Mesothelial cell of epicardium (in vitro differentiated cells): ENCODE results near the gene ATF3. TPM values are rescaled to one million over a fixed set of nuclear protein-coding genes. Genes with fewer than 3 reads are reported as not detected.

Experiments used
- DNase-seq, 2 experiments: peaks; one replicate each; pipeline ENCODE4 v3.0.0; 2021; ENCODE audit warnings: low spot score in 2 of 2; ENCODE audit not compliant: unreplicated experiment in 2 of 2
- H3K27ac Mint-ChIP-seq: 2 replicates; pipeline ENCODE4 v1.8.0; 2021; ENCODE audit warnings: mixed read lengths
- H3K27me3 Mint-ChIP-seq: 2 replicates; pipeline ENCODE4 v1.8.0; 2021; ENCODE audit warnings: low read depth, mixed read lengths
- H3K36me3 Mint-ChIP-seq: 2 replicates; pipeline ENCODE4 v1.8.0; 2021; ENCODE audit warnings: mixed read lengths
- H3K4me1 Mint-ChIP-seq: 2 replicates; pipeline ENCODE4 v1.8.0; 2021; ENCODE audit warnings: mixed read lengths
- H3K4me3 Mint-ChIP-seq: 2 replicates; pipeline ENCODE4 v1.8.0; 2021; ENCODE audit warnings: mild to moderate bottlenecking, moderate library complexity, mixed read lengths
- H3K9me3 Mint-ChIP-seq: 2 replicates; pipeline ENCODE4 v1.8.0; 2021; ENCODE audit warnings: mixed read lengths
- total RNA-seq: library from RNA; stranded (reverse); gene quantifications from 3 replicates; pipeline ENCODE4 v1.2.1, GENCODE V29; 2021
- TF ChIP-seq, protein P1 (sequence below): fragments of 200-600 bp; sonication (generic); IDR thresholded peaks from one replicate; pipeline ENCODE4 v1.5.0; 2021; ENCODE audit warnings: antibody characterized with exemption; ENCODE audit not compliant: unreplicated experiment

The ATF3 gene
- total RNA-seq, 1 donor from 2014 or later = 147 TPM

DNA sequence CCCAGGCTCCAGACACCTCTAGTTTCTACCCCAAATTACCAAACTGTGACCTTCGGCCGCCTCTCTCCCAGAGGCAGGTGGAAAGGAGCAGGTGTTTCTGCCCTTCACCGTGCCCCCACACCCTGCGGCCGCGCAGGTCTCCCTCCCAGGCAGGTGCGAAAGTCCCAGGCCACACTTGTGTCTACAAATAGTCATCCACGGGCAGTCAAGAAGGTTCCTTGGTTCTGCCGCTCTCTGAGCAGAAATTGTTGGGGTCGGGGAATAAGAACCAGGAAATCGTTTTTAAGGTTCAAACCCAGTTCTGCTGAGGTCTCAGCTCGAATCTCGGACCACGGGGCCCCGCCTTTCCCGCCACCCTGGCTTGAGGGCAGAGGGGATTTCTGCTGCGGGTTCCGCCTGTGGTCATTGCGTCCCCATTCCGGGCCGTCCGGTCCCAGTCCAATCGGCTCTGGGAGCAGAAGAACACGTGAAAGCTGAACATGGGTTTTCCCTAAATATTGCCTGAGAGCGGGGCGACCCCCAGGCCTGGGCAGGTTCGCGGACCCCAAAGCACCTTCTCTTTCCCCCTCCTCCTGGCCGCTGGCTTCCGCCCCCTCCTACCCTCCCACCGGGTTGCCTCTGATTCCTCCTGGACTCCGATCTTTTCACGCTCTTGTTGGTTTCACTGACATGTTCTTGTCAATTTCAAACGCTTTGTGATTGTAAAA is 1.2 kb upstream of the ATF3 start:
- H3K4me1 Mint-ChIP-seq = peaks cover 56% of the 10 kb centered on the region
- TF ChIP-seq, protein P1, sequence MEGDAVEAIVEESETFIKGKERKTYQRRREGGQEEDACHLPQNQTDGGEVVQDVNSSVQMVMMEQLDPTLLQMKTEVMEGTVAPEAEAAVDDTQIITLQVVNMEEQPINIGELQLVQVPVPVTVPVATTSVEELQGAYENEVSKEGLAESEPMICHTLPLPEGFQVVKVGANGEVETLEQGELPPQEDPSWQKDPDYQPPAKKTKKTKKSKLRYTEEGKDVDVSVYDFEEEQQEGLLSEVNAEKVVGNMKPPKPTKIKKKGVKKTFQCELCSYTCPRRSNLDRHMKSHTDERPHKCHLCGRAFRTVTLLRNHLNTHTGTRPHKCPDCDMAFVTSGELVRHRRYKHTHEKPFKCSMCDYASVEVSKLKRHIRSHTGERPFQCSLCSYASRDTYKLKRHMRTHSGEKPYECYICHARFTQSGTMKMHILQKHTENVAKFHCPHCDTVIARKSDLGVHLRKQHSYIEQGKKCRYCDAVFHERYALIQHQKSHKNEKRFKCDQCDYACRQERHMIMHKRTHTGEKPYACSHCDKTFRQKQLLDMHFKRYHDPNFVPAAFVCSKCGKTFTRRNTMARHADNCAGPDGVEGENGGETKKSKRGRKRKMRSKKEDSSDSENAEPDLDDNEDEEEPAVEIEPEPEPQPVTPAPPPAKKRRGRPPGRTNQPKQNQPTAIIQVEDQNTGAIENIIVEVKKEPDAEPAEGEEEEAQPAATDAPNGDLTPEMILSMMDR = no peak
- no peaks in the 10 kb centered on the region for H3K36me3 Mint-ChIP-seq
- no peaks in the 10 kb centered on the region for H3K9me3 Mint-ChIP-seq
- peak overlapping the region; percentile 93 for H3K27ac Mint-ChIP-seq
- H3K4me3 Mint-ChIP-seq = peak overlapping the region; percentile 85
- peak in 1 of 2 experiments; percentile 46 for DNase-seq
- H3K27me3 Mint-ChIP-seq = peaks cover 59% of the 10 kb centered on the region

DNA sequence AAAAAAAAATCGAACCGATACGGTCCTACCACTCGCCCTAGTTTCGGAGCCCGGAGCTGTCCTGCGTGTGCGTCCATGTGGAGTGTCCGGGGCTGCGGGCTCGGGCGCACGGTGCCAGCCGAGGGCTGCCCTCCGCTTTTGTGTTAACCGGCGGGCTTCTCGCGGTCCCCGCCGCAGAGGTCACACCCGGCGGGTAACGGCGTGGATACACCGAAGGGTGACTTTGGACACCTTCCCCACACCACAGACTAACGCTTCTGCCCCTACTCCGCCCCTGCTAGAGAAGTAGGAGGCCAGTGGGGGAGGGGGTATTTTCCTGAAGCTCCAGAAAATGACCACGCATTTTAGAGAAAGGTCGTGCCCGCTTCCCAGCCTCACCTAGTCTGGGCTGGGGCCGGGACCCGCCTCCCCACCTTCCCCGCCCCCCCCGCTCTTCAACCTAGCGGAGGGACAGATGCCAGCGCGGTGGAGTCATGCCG is 609 bp upstream of the ATF3 start:
- H3K4me3 Mint-ChIP-seq = peak overlapping the region; percentile 85
- no peaks in the 10 kb centered on the region for H3K9me3 Mint-ChIP-seq
- TF ChIP-seq, protein P1 = no peak
- DNase-seq = no peak
- peak overlapping the region; percentile 93 for H3K27ac Mint-ChIP-seq
- H3K4me1 Mint-ChIP-seq = peaks cover 62% of the 10 kb centered on the region
- H3K27me3 Mint-ChIP-seq = peaks cover 55% of the 10 kb centered on the region
- no peaks in the 10 kb centered on the region for H3K36me3 Mint-ChIP-seq

DNA sequence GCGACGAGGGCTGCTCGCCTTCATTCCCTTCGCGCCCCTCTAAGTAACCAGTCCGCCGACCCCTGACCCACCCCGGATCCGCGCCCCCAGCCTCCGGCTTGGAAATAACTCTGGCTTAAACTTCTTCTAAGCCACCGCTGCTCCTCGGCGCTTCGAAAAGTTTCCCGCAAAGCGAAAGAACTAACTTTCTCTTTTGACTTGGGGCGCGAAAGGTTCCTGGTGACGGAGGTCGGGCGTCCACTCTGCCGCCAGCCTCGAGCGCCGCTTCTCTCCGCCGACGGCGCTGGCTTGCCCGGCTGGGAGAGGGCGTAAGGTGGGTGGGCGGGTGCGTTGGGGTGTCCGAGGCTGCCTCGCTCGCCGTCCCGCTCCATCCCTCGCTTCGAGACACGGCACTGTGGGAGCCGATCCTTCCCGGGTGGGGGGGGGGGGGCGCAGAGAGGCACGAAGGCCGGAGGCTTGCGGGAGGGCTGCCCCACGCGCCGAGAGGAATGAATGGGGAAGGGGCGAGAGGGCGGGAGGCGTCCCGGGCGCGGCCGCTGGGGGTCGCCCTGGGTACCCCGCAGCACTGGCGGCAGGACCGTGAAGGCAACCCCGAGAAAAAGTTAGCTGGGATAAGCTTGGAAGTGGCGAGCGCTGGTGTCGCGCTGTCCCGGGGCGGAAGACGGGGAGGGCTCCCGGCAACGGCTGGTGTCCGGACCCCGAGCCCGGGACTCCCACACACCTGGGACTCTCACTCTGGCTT is 569 bp downstream of the ATF3 start:
- Mint-ChIP-seq H3K4me1 (peaks cover 74% of the 10 kb centered on the region), H3K9me3 (no peaks in the 10 kb centered on the region), H3K4me3 (peak overlapping the region; percentile 85), H3K27me3 (peaks cover 48% of the 10 kb centered on the region), H3K36me3 (no peaks in the 10 kb centered on the region), H3K27ac (peak overlapping the region; percentile 93)
- DNase-seq = peak in 1 of 2 experiments; percentile 77
- TF ChIP-seq, protein P1 = peak; percentile 65

DNA sequence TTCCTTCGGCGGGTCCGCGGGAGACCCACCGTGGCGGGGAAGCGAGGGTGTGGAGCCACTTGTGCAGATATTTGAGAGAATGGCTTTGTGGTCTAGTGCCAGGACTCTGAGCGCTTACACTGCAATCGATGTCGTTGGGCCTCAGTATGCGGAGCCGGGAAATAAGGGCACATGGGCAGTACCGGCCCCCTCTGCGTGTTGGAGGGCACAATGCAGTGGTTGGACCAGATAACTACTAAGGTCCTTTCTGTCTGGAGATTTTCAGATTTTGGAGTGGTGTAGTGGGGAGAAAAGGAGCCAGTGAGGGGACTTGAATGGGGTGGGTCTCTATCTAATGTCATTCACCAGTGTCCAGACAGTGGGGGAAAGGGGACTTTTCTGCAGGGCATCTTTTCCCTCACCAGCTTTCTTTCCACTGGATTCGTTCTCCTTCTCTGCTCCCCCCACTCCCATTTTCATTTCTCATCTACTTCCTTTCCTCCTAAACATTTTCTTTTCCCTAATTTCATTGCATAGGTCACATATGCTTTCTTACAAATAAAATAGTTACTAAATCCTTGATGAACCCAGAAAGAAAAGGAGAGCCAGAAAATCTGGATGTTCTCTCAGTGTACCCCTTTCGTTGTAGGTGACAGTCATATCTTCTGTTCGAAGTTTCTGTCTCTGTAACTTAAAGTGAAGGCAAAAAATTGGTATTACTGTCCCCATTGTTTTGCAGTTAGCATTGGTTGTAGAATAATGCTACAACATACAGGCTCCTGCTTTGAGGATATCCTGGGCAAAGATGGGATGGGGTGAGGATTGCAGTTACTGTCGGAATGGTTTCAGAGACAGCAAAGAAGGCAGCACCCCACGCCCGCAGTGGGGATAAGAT is 1.4 kb downstream of the ATF3 start:
- no peak for DNase-seq
- no peaks in the 10 kb centered on the region for H3K36me3 Mint-ChIP-seq
- peak overlapping the region; percentile 85 for H3K4me3 Mint-ChIP-seq
- H3K27me3 Mint-ChIP-seq = peaks cover 40% of the 10 kb centered on the region
- H3K27ac Mint-ChIP-seq = peak overlapping the region; percentile 87
- H3K4me1 Mint-ChIP-seq = peaks cover 78% of the 10 kb centered on the region
- TF ChIP-seq, protein P1 = no peak
- no peaks in the 10 kb centered on the region for H3K9me3 Mint-ChIP-seq

DNA sequence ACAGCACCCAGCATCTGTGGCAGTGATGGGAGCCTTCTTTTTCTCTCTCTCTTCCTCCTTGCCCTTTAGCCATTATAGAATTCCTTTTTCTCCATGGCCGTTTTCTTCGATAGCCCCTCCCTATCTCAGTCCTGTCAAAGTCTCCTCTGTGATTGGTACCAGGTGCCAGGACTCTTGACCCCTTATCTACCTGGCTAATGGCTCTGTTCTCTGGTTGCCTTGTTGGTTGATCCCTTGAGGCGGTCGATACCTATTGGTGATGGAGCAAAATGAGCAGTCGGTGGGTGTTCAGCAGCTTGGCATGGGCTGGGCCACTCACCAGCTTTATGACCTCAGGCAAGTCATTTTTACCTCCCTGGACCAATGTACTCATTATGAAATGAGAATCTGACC is 2.0 kb downstream of the ATF3 start:
- no peak for DNase-seq
- peak overlapping the region; percentile 76 for H3K27ac Mint-ChIP-seq
- H3K36me3 Mint-ChIP-seq = peaks cover 3% of the 10 kb centered on the region
- H3K9me3 Mint-ChIP-seq = no peaks in the 10 kb centered on the region
- TF ChIP-seq, protein P1 = no peak
- peaks cover 72% of the 10 kb centered on the region for H3K4me1 Mint-ChIP-seq
- peak overlapping the region; percentile 85 for H3K4me3 Mint-ChIP-seq
- H3K27me3 Mint-ChIP-seq = peaks cover 35% of the 10 kb centered on the region
